ENCODE data around the gene IGFBPL1. TPM values are rescaled to one million over a fixed set of nuclear protein-coding genes. Genes with fewer than 3 reads are reported as not detected.

The IGFBPL1 gene
- total RNA-seq, 4 donors from 2014 or later: not detected

GRCh38 chr9:38370176-38370575, 54.1 kb downstream of the IGFBPL1 start:
- DNase-seq (ENCODE audit: low spot score) (no peak), ATAC-seq (ENCODE audit: low FRiP score) (no peak)
- TF ChIP-seq CTCF (IDR thresholded peaks at IDR 0.05): no peak

GRCh38 chr9:38368731-38369130, 55.5 kb downstream of the IGFBPL1 start:
- TF ChIP-seq CTCF (IDR thresholded peaks at IDR 0.05): no peak
- ATAC-seq (ENCODE audit: low FRiP score) (no peak), DNase-seq (ENCODE audit: low spot score) (no peak)

- no peak for TF ChIP-seq CTCF (IDR thresholded peaks at IDR 0.05)
- DNase-seq (ENCODE audit: low spot score) (no peak), ATAC-seq (ENCODE audit: low FRiP score) (no peak)
Observed at GRCh38 chr9:38367898-38368297, 56.4 kb downstream of the IGFBPL1 start.

- DNase-seq (ENCODE audit: low spot score): no peak
- no peak for ATAC-seq (ENCODE audit: low FRiP score)
- TF ChIP-seq CTCF (IDR thresholded peaks at IDR 0.05): no peak
Observed at GRCh38 chr9:38363589-38363925, 60.7 kb downstream of the IGFBPL1 start.

GRCh38 chr9:38362852-38363588, 61.2 kb downstream of the IGFBPL1 start:
- TF ChIP-seq CTCF (IDR thresholded peaks at IDR 0.05): no peak
- no peak for DNase-seq (ENCODE audit: low spot score)

GRCh38 chr9:38361473-38361850, 62.8 kb downstream of the IGFBPL1 start:
- DNase-seq (ENCODE audit: low spot score) (no peak), ATAC-seq (ENCODE audit: low FRiP score) (no peak)
- no peak for TF ChIP-seq CTCF (IDR thresholded peaks at IDR 0.05)

More at GRCh38 chr9:38362852-38363588, 61.2 kb downstream of the IGFBPL1 start:
- ATAC-seq (ENCODE audit: low FRiP score): peak; percentile 73

- DNase-seq (ENCODE audit: low spot score): no peak
- ATAC-seq (ENCODE audit: low FRiP score): no peak
- TF ChIP-seq CTCF (IDR thresholded peaks at IDR 0.05): no peak
Observed at GRCh38 chr9:38360839-38361472, 63.3 kb downstream of the IGFBPL1 start.

All from omental fat pad (tissue), 4 donors.